Erythroblast (primary cell): Measurements from ENCODE around the gene SMOC2.

Source experiments
- GATA1 ChIP-seq: IDR thresholded peaks from 2 replicates; pipeline ENCODE4 v1.6.1; 2011; ENCODE audit warnings: low read depth, mild to moderate bottlenecking, control low read depth, low read length, moderate library complexity
- POLR2A ChIP-seq: IDR thresholded peaks from 2 replicates; pipeline ENCODE4 v1.6.1; 2011; ENCODE audit warnings: mild to moderate bottlenecking, low read length

DNA sequence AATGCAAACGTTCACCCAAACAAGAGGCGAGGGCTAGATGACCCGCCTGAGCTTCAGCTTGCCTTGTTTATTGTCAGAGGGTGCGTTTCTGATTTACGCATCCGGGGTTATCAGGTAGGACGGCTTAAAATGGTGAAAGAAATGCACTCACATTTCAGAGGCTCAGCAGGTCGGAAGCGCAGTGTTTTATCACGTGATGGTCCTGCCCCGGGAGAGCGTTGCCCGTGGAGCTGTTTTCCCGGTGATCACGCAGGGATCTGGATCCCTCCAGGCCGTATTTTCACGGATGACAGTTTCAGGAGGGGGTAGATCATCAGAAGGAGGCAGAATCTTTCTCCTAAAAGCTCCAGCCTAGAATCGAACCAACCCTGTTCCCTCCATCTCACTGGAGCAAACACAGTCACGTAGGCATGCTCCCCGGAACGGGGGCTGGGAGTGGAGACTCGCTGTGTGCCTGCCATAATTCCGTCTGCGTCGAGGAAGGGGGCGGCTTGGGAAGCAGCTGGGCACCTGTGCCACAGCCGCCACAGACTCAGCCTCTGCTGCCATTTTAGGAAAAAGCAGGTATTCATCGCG is 121.7 kb downstream of the SMOC2 start:
- TF ChIP-seq POLR2A (no peak), GATA1 (no peak)
